Amniotic epithelial cell (primary cell): ENCODE measurements around the gene NBEAL2.

Experiments used
- DNase-seq: peaks from one replicate; pipeline ENCODE4 v3.0.0-alpha.2; 2010; ENCODE audit warnings: low read depth

Gene NBEAL2

GRCh38 chr3:47047069-47047468 lies 67.6 kb downstream of the NBEAL2 start:
- no peak for DNase-seq

DNA sequence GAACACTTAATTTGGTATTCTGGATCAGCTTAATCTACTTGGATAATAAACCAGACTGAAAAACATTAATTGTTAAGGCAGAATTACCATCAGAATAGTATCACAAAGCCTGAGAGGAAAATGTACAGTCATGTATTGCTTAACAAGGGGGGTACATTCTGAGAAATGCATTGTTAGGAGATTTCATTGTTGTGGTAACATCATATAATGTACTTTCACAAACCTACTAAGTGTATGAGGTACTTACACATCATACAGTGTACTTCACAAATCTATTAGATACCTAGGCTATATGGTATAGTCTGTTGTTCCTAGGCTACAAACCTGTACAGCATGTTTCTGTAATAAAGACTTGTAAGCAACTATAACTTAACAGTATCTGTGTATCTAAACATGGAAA lies 68.2 kb downstream of the NBEAL2 start:
- DNase-seq = peak; percentile 24

GRCh38 chr3:47054412-47054811 lies 74.9 kb downstream of the NBEAL2 start:
- no peak for DNase-seq

- DNase-seq = no peak
Observed at GRCh38 chr3:47056705-47057104, 77.2 kb downstream of the NBEAL2 start.

GRCh38 chr3:47057212-47057671 lies 77.8 kb downstream of the NBEAL2 start:
- DNase-seq = peak; percentile 51
